NCI-H1694 (cell line): Measurements from ENCODE around the gene JAZF1.

Experiments
- DNase-seq: peaks from one replicate; lab custom pipeline; 2025; lab: John Stamatoyannopoulos, UW

JAZF1 gene

DNA sequence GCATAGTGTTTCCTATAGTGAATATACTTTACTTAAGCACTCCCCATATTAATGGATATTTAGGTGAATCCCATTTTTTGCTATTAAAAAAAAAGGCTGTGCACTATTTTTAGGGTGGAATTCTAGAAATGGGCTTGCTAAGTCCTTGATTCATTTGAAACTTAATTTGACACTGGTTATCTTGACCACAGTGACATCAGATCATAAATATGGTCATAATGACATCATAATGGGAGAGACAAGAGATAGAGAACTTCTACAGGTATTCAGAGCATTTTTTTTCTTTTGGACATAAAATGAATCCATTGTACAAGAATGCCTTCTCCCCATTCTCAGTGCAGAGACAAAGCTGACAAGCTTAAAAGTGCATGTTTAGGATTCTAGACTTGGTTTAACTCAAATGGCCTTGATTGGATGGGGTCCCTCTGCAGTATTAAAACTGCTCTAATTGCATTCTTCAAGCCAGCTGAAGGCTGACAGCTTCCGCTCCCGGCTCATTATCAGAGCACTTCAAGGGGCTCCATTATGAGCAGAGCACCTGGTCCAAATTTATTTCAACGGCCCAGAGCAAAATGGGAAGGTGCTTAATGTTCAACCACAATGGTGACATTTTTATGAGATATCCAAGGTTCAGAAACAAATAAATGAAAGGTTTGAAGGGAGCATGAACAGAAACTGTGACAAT lies 104.8 kb downstream of the JAZF1 start:
- no peak for DNase-seq

DNA sequence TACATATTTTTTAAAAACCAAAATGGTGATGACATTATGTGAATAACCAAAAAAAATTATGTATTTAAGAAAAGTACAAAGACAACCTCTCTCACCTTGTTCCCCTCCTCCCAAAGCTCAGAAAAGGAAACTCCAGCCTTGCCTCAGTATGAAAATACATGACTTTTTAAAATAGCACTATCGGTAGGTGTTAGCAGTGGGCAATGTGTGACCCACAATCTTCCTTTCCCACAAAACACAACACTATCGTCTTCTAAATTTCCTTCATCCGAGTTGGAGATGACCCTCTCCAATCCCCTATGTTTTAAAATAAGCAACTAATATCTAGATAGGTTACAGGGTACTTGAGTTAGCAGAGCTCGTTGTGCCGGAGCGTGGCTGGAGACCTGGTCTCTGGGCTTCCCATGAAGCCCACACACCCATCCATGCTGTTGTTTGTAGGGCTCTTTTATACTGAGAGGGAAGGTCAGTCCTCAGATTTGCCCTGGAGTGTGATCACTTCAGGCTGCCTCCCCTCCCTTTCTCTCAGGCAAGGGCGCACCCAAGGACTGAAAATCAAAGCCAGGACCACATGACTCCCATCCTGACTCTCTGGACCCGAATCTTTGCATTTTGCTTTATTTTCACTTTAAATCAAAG lies 107.6 kb downstream of the JAZF1 start:
- no peak for DNase-seq

GRCh38 chr7:28071570-28071969 lies 109.0 kb downstream of the JAZF1 start:
- DNase-seq, result no peak

- no peak for DNase-seq
Observed at GRCh38 chr7:28070297-28071055, 110.1 kb downstream of the JAZF1 start.

- no peak for DNase-seq
Observed at GRCh38 chr7:28069807-28070206, 110.8 kb downstream of the JAZF1 start.

- no peak for DNase-seq
Observed at GRCh38 chr7:28069388-28069787, 111.2 kb downstream of the JAZF1 start.

DNA sequence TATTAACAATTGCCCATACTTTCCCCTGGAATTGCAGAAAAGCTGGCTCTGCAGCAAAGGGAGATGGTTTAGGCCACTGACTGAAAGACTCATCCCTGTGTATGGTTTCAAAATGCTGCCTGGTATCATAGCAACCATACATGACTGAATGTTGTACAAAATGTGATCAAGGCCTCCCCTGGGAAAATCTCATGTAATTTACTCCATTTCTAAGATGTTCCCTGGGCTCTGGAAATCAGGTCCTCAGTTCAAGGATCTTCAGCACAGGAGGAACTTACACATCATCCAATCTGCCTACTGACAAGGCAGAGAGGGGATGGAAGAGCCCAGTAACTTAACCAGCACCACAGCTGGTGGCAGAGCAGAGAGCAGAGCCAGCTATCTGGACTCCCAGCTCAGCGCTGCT lies 111.8 kb downstream of the JAZF1 start:
- no peak for DNase-seq

GRCh38 chr7:28067171-28067570 lies 113.4 kb downstream of the JAZF1 start:
- no peak for DNase-seq

- DNase-seq, result no peak
Observed at GRCh38 chr7:28065721-28066285, 114.8 kb downstream of the JAZF1 start.

DNA sequence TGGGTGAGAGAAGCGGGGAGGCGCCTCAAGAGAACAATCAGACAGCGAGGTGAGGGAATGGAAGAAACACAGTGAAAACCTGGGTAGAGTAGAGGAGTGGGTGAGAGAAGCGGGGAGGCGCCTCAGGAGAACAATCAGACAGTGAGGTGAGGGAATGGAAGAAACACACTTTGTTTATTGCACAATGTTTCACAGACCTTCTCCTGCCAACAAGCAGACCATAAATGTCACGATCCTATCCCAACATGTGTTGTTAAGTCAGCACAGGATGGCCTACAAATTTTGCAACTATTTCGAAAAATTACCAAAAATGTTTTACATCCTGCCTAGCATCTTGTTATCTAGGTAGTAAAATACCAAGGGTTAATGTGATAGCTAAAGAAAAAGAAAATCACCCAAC lies 115.3 kb downstream of the JAZF1 start:
- DNase-seq, result no peak

GRCh38 chr7:28064437-28064836 lies 116.2 kb downstream of the JAZF1 start:
- no peak for DNase-seq

DNA sequence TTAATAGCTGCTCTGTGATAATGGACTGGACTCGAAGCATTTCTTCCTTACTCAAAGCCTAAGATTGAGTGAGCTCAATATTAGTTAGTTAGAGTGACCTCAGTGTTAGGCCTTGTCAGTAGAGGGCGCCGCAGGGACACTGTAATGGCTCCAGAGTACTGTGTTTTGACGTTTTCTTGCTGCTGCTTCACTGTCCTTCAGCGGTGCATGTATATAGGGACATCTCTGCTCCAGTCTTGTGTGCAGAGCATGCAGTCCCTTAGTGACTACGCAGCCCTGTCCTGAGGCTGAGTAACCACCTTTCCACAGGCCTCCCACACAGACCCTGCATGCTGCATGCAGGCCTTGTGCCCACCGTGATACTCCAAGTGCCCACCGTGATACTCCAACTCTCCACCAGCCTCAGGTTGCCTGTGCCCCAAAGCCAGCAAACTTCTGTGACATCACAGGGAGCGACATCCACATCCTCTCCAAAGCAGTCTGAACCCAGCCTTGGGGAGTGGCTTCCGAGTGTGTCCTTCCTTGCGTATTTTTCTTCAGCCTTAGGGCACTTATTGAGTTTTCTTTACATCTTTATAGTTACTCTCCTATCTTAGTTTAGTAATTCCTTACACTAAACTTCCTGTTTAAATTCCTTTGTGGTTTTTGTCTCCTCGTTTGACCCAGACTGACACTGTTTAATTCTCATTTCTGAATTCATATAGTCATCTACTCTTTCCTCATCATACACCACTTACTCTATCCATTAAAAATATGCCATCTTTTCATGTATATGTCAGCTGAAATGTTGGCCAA lies 118.2 kb downstream of the JAZF1 start:
- DNase-seq, result peak; percentile 62

GRCh38 chr7:28061824-28062196 lies 118.8 kb downstream of the JAZF1 start:
- no peak for DNase-seq

GRCh38 chr7:28060371-28060950 lies 120.1 kb downstream of the JAZF1 start:
- no peak for DNase-seq

DNA sequence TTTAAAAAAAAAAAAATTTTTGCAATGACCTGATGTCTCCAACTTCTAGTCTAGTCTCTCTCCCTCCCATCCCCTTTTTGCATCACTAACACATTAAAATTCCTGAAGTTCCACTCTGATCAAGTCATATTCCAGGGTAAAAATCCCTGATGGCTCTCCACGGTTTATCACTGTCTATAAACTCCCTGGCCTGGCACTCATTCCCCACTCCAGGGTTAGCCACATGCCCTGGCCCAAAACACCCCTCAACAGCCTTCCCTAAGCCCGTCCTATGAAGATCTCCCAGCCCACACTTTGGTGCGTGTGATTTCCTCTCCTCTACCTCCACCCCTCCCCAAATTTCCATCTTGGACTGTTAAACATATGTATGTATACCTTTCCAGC lies 125.4 kb downstream of the JAZF1 start:
- no peak for DNase-seq

DNA sequence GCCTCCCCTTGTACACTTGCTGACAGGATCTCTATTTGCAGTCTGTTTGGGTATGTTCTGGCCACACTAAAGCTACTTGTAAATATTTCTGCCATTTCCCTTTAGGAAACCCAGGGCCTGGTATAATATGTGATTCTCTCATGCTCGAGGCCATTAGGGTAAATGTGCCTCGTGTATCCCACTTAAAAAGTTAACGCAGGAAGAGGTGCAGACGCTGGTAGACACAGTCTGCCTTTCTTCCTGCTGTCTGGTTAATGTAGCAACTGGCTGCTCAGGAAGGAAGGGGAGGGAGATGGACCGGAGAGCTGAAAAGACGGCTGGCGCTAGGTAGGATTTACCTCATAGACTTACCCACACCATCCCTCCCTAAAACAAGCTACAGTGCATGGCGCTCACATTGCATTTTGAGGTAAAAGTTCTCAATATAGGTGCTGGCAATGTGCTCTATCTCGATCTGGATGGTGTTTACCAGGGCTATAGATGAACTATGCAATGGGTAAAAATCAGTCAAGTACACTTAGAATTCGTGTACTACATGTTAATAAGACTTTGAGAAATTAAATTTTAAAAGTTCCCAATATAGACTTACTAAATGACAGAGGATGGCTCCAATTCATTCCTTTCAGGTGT lies 125.9 kb downstream of the JAZF1 start:
- no peak for DNase-seq

GRCh38 chr7:28052933-28053332 lies 127.7 kb downstream of the JAZF1 start:
- no peak for DNase-seq

DNA sequence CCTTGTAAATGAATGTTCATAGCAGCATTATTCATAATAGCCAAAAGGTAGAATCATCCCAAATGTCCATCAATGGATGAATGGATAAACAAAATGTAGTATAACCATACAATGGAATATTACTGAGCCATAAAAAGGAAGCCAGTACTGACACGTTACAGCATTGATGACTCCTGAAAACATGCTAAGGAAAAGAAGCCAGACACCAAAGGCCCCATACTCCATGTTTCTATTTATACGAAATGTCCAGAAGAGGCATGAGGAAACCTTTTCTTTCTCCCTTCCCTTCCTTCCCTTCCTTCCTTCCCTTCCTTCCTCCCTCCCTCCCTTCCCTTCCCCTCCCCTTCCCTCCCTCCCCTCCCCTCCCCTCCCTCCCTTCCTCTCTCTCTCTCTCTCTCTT lies 131.9 kb downstream of the JAZF1 start:
- no peak for DNase-seq

- DNase-seq, result no peak
Observed at GRCh38 chr7:28046035-28046434, 134.6 kb downstream of the JAZF1 start.

- no peak for DNase-seq
Observed at GRCh38 chr7:28045592-28045991, 135.0 kb downstream of the JAZF1 start.

DNA sequence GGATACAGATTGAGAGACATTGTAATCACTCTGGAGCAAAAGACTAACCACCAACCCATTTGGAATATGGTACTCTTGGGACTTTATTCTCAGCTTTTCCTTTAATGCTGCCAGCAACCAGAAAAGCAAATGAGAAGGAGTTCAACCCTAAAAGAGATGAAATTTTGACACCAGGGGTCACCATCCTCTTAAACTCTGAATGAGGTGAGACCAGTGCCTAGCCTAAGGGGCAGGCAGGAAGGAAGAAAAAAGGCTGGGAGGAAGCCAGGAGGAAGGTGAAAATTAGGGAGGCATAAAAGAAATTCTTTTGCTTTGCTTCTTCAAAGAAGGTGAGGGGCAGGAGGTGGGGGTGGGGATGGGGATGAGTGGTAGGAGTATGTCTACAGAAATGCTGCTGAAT lies 135.8 kb downstream of the JAZF1 start:
- no peak for DNase-seq
